HPDE6-E6E7 (cell line): ENCODE measurements around the gene ZNF546.
"Not testable (repeated sequence)": the region's sequence is repeated elsewhere in the genome, so short reads cannot be mapped to it uniquely, and the experiment has no call there.

Experiments used
- DNase-seq: peaks from one replicate; pipeline ENCODE4 v3.0.0; 2011; ENCODE audit warnings: missing footprints; ENCODE audit errors: extremely low spot score

ZNF546 gene

DNA sequence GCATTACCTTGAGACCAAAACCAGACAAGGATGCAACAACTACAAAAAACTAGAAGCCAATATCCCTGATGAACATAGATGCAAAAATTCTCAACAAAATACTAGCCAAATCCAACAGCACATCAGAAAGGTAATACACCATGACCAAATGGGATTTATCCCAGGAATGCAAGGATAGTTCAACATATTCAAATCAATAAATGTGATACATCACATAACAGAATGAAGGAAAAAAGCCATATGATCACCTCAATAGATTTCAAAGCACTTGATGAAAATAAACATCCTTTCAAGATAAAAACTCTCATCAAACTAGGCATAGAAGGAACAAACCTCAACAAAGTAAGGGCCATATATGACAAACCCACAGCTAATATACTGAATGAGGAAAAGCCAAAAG is 10.2 kb upstream of the ZNF546 start:
- no peak for DNase-seq

- DNase-seq, result no peak
Observed at GRCh38 chr19:39987167-39987566, 9.7 kb upstream of the ZNF546 start.

- DNase-seq, result no peak
Observed at GRCh38 chr19:39987596-39987995, 9.3 kb upstream of the ZNF546 start.

GRCh38 chr19:39993605-39994004 is 3.3 kb upstream of the ZNF546 start:
- no peak for DNase-seq

GRCh38 chr19:39994361-39994760 is 2.5 kb upstream of the ZNF546 start:
- no peak for DNase-seq

GRCh38 chr19:39995794-39996193 is 1.1 kb upstream of the ZNF546 start:
- no peak for DNase-seq

- peak; percentile 41 for DNase-seq
Observed at GRCh38 chr19:39996218-39996810, 546 bp upstream of the ZNF546 start.

- no peak for DNase-seq
Observed at GRCh38 chr19:39997638-39998216, 867 bp downstream of the ZNF546 start.

DNA sequence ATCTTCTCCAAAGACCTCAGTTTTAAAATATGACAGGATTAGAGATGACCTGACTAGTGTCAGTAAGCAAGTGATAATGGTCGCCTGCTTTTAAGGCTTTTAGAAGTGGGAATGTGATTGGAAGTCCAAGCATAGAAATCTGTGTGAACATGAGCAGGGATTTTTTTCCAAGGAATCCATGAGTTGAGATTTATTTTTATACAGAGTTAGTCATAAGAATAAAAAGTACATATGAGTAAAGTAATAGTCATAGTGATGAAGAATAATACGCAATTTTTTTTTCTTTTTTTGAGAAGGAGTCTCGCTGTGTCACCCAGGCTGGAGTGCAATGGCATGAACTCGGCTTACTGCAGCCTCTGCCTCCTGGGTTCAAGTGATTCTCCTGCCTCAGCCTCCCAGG is 1.6 kb downstream of the ZNF546 start:
- no peak for DNase-seq

DNA sequence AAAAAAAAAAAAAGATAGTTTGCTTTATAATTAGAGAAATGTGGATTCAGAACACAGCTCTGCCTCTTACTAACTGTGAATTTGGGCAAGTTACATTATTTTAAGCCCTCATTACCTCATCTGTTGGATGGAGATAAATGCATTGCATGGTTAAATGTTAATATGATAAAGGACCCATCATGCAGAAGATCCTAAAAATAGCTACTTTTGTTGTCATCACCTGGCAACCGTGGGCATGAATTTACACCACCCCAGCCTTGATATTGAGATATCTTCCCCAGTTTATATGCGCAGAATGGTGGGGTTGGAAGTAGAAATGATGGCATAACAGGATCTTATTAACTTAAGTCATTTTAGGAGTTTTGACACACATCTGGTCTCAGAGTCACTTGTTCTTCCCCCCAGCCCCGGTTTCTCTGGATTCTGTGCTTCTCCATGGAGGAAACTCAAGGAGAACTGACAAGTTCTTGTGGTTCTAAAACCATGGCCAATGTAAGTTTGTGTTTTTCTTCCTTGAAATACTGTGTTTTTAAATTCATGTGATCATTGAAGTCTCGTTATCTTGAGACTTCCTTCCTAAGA is 8.9 kb downstream of the ZNF546 start:
- no peak for DNase-seq

- no peak for DNase-seq
Observed at GRCh38 chr19:40006273-40006691, 9.4 kb downstream of the ZNF546 start.

GRCh38 chr19:40009674-40010073 is 12.8 kb downstream of the ZNF546 start:
- DNase-seq, result no peak

DNA sequence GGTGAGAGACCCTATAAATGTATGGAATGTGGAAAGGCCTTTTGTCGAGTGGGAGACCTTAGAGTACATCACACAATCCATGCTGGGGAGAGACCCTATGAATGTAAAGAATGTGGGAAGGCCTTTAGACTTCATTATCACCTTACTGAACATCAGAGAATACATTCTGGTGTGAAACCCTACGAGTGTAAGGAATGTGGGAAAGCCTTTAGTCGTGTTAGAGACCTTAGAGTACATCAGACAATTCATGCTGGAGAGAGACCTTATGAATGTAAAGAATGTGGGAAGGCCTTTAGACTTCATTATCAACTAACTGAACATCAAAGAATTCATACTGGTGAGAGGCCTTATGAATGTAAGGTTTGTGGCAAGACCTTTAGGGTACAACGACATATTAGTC is 17.1 kb downstream of the ZNF546 start:
- no peak for DNase-seq

- DNase-seq, result no peak
Observed at GRCh38 chr19:40023969-40024368, 27.1 kb downstream of the ZNF546 start.

DNA sequence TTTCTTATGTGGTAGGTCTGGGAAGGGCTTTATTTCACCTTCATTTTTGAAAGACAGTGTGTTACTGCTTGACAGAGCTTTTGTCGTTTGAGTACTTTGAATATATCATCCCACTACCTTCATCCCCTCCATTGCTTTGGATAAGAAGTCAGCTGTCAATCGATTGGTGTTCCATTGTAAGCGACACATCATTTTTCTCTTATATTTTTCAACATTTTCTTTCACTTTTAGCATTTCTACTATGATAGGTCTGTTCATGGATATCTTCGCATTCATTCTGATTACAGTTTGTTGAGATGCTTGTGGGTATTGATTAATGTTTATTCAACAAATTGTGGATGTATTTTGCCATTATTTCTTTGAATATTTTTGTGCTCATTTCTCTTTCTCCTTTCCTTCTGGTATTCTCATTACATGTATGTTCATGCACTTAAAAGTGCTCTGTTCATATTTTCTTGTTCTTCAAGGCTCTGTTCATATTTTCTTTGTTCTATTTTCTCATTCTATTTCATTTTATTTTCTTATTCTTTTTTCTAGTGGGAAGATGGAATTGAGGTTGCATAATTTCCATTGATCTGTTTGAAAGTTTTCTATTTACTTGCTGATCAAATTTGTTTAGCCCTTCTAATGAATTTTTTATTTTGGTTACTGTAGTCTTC is 29.2 kb downstream of the ZNF546 start:
- DNase-seq, result no peak

DNA sequence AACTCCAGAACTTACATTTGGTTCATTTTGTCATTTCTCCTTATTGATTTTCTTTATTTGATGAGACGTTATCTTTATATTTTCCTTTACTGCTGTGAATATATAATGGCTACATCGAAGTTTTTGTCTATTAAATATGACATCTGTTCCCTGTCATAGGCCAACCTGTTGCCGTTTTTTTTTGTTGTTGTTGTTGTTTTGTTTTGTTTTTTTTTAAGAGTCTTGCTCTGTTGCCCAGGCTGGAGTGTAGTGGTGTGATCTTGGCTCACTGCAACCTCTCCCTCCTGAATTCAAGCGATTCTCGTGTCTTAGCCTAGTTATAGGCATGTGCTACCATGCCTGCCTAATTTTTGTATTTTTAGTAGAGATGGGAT is 29.7 kb downstream of the ZNF546 start:
- DNase-seq, result no peak

DNA sequence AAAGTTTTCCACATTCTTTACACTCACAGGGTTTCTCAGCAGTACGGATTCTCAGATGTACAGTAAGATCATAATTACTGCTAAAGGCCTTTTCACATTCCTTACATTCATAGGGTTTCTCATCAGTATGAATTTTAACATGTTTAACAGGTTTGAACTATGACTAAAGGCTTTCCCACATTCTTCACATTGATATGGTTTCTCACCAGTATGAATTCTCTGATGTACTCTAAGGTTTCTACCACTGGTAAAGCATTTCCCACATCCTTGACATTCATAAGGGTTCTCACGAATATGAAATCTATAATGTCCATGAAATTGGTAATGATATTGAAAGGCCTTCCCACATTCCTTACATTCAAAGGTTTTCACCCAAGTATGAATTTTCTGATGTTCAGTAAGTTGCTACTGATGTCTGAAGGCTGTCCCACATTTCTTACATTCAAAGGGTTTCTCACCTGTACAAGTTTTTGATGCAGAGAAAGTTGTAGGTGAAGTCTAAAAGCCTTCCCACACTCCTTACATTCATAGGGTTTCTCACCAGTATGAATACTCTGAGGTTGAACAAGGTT is 37.2 kb downstream of the ZNF546 start:
- no peak for DNase-seq

- DNase-seq, result no peak
Observed at GRCh38 chr19:40035996-40036395, 39.1 kb downstream of the ZNF546 start.

DNA sequence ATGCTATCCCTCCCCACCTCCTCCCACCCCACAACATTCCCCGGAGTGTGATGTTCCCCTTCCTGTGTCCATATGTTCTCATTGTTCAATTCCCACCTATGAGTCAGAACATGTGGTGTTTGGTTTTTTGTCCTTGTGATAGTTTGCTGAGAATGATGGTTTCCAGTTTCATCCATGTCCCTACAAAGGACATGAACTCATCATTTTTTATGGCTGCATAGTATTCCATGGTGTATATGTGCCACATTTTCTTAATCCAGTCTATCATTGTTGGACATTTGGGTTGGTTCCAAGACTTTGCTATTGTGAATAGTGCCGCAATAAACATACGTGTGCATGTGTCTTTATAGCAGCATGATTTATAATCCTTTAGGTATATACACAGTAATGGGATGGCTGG is 41.2 kb downstream of the ZNF546 start:
- not testable (repeated sequence) for DNase-seq

DNA sequence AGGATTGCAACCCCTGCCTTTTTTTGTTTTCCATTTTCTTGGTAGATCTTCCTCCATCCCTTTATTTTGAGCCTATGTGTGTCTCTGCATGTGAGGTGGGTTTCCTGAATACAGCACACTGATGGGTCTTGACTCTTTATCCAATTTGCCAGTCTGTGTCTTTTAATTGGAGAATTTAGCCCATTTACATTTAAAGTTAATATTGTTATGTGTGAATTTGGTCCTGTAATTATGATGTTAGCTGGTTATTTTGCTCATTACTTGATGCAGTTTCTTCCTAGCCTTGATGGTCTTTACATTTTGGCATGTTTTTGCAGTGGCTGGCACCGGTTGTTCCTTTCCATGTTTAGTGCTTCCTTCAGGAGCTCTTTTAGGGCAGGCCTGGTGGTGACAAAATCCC is 44.9 kb downstream of the ZNF546 start:
- DNase-seq, result not testable (repeated sequence)

- DNase-seq, result no peak
Observed at GRCh38 chr19:40053491-40053890, 56.6 kb downstream of the ZNF546 start.

DNA sequence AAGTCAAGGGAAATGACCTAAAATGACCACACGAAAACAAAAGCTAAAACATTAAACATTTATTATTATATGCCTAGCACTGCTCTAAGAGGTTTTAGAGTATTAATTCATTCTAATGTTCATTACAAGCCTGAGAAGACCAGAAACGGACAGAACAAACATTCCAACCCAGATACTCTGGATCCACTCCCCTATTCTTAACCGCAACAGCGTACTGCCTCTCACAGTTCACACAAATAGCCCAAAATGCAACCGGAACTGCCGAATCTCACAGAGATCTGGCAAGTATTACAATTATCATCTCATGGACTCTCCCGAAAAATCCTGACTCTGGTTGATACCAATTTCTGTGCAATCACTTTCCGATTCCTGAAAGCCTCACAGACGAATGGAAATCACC is 57.8 kb downstream of the ZNF546 start:
- DNase-seq, result no peak

GRCh38 chr19:40055049-40055448 is 58.2 kb downstream of the ZNF546 start:
- DNase-seq, result no peak
